ENCODE measurements around the gene RIIAD1. TPM values are rescaled to one million over a fixed set of nuclear protein-coding genes. Genes with fewer than 3 reads are reported as not detected.
A peak's percentile ranks its signal among the peaks of the same experiment; 100 is the strongest.

RIIAD1 gene
- polyA plus RNA-seq, 1 of the 3 experiments (the other 2 are of a cell fraction): not detected

DNA sequence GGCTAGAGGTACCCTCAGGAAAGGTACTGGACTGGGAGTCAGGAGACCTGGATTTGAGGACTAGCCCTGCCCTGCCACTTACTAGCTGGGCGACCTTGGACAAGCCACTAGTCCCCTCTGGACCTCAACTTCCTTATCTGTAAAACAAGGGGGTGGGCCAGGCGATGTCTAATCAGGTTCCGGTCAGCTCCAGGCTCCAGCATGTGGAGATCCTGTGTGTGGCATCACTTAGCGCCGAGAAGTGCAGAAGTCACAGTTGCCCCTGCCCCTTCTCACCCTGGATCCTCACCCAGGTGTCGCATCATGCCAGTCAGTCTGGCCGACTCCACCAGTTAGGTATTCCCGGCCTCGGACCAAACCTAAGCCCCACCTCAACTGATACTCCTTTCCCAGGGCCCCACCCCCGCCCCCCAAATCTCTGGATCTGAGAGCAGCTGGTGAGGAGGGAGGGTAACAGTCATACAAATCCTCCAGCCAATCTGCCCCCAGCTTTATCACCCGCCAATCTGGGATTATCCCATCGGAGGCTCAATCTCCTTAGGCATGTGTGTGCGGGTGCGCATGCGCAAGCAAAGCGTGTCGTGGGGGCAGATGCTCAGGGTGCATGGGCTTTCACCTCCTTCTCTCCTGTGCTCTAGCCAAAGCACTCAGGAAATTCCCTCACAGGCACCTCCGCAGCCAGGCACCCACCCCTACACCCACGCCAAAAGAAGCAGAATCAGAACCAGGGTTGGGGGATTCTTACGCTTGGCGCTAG is 10.1 kb upstream of the RIIAD1 start (continued):
- TF ChIP-seq, protein P1, sequence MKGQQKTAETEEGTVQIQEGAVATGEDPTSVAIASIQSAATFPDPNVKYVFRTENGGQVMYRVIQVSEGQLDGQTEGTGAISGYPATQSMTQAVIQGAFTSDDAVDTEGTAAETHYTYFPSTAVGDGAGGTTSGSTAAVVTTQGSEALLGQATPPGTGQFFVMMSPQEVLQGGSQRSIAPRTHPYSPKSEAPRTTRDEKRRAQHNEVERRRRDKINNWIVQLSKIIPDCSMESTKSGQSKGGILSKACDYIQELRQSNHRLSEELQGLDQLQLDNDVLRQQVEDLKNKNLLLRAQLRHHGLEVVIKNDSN (IDR thresholded peaks at IDR 0.05; ENCODE audit: borderline replicate concordance, low read depth): no peak
- no peak for TF ChIP-seq RXRA (IDR thresholded peaks at IDR 0.05; ENCODE audit: borderline replicate concordance, low read depth)
- TF ChIP-seq RFX5 (IDR thresholded peaks at IDR 0.05; ENCODE audit: low read length): no peak
- no peak for TF ChIP-seq SMC3 (IDR thresholded peaks at IDR 0.05; ENCODE audit: low read depth, low read length)
- TF ChIP-seq, protein P2, sequence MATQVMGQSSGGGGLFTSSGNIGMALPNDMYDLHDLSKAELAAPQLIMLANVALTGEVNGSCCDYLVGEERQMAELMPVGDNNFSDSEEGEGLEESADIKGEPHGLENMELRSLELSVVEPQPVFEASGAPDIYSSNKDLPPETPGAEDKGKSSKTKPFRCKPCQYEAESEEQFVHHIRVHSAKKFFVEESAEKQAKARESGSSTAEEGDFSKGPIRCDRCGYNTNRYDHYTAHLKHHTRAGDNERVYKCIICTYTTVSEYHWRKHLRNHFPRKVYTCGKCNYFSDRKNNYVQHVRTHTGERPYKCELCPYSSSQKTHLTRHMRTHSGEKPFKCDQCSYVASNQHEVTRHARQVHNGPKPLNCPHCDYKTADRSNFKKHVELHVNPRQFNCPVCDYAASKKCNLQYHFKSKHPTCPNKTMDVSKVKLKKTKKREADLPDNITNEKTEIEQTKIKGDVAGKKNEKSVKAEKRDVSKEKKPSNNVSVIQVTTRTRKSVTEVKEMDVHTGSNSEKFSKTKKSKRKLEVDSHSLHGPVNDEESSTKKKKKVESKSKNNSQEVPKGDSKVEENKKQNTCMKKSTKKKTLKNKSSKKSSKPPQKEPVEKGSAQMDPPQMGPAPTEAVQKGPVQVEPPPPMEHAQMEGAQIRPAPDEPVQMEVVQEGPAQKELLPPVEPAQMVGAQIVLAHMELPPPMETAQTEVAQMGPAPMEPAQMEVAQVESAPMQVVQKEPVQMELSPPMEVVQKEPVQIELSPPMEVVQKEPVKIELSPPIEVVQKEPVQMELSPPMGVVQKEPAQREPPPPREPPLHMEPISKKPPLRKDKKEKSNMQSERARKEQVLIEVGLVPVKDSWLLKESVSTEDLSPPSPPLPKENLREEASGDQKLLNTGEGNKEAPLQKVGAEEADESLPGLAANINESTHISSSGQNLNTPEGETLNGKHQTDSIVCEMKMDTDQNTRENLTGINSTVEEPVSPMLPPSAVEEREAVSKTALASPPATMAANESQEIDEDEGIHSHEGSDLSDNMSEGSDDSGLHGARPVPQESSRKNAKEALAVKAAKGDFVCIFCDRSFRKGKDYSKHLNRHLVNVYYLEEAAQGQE (IDR thresholded peaks at IDR 0.05; ENCODE audit: low read depth, low read length): no peak

DNA sequence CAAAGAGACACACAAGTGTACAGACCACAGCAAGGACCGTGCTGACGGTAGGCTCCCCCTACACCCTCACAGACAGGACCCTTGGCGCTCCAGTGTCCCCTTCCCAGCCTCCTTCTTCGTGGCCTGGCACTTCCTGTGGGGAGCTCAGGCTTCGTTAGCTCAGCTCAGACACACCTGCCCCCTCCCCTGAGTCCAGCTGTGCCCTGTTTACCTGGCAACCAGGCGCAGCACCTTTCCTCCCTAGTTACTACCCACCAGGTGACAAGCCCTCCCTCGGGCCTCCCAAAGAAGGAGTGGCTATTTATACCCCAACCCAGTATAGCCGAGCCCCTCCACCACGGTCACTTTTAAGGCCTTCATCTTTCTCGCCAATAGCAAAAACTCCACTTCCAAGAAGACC is 9.4 kb upstream of the RIIAD1 start:
- no peaks in the 10 kb centered on the region for H3F3A ChIP-seq (replicated peaks; ENCODE audit: insufficient read depth)
- no peaks in the 10 kb centered on the region for H3K9me3 ChIP-seq
- H3K4me3 ChIP-seq (ENCODE audit: low read depth in 2 of 2, low read length in 1 of 2): no peak overlapping the region
- peak overlapping the region in 1 of 2 experiments; percentile 11; a peak in 2 of 4 replicates for H3K27ac ChIP-seq (ENCODE audit: low read depth in 2 of 2, low read length in 1 of 2)
- H3K27me3 ChIP-seq (ENCODE audit: insufficient read depth): peaks cover 17% of the 10 kb centered on the region
- H3K9me2 ChIP-seq: no peaks in the 10 kb centered on the region
- no peak overlapping the region for H3K4me2 ChIP-seq
- no peak for DNase-seq
- CTCF ChIA-PET: interaction anchor here (7.1 kb wide), 1 partner anchor 22 kb away, joined by 64 read pairs; no protein-coding TSS in a partner anchor
- H3K79me2 ChIP-seq (ENCODE audit: insufficient read depth): no peaks in the 10 kb centered on the region
- no peaks in the 10 kb centered on the region for H3K36me3 ChIP-seq (replicated peaks in 1 of 2; ENCODE audit: control insufficient read depth in 1 of 2, insufficient read depth in 2 of 2, low read length in 1 of 2)
- TF ChIP-seq, protein P3, sequence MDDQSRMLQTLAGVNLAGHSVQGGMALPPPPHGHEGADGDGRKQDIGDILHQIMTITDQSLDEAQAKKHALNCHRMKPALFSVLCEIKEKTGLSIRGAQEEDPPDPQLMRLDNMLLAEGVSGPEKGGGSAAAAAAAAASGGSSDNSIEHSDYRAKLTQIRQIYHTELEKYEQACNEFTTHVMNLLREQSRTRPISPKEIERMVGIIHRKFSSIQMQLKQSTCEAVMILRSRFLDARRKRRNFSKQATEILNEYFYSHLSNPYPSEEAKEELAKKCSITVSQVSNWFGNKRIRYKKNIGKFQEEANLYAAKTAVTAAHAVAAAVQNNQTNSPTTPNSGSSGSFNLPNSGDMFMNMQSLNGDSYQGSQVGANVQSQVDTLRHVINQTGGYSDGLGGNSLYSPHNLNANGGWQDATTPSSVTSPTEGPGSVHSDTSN (IDR thresholded peaks at IDR 0.05): no peak
- no peak for TF ChIP-seq EP300 (IDR thresholded peaks at IDR 0.05; ENCODE audit: borderline replicate concordance in 1 of 2, low read depth in 1 of 2, low read length in 1 of 2)
- TF ChIP-seq JUND (IDR thresholded peaks at IDR 0.05): no peak
- TF ChIP-seq RFX5 (IDR thresholded peaks at IDR 0.05; ENCODE audit: low read length): no peak
- no peak for TF ChIP-seq EZH2phosphoT487 (IDR thresholded peaks at IDR 0.05; ENCODE audit: borderline replicate concordance, low read depth)
- no peak for TF ChIP-seq FOSL2 (IDR thresholded peaks at IDR 0.05; ENCODE audit: borderline replicate concordance, low read depth)
- TF ChIP-seq, protein P2 (IDR thresholded peaks at IDR 0.05; ENCODE audit: low read depth, low read length): no peak
- no peak for TF ChIP-seq RCOR1 (IDR thresholded peaks at IDR 0.05; ENCODE audit: low read length)
- no peak for TF ChIP-seq RXRA (IDR thresholded peaks at IDR 0.05; ENCODE audit: borderline replicate concordance, low read depth)
- TF ChIP-seq SIN3A (IDR thresholded peaks at IDR 0.05; ENCODE audit: borderline replicate concordance, low read depth, low read length): no peak
- TF ChIP-seq, protein P1 (IDR thresholded peaks at IDR 0.05; ENCODE audit: borderline replicate concordance, low read depth): no peak
- H3K4me1 ChIP-seq (ENCODE audit: control insufficient read depth in 1 of 2, insufficient read depth in 2 of 2, low read depth in 1 of 2, low read length in 1 of 2): peaks cover 0 to 42% of the 10 kb centered on the region in 2 experiments; a peak in 1 of 4 replicates
- 68% methylated on average over 5 of the region's 10 CpGs for WGBS (ENCODE audit: low lambda C conversion rate)
- no peak overlapping the region for H3K9ac ChIP-seq
- POLR2A ChIA-PET: interaction anchor here (1.3 kb wide), 1 partner anchor 8 kb away, joined by 4 read pairs; no protein-coding TSS in a partner anchor
- no peak overlapping the region for H2AFZ ChIP-seq (ENCODE audit: low read depth)
- no peaks in the 10 kb centered on the region for H4K20me1 ChIP-seq (ENCODE audit: insufficient read depth)

Measured in SK-N-SH (cell line).